Stimulated activated effector memory CD8-positive, alpha-beta T cell treated with anti-CD3 and anti-CD28 coated beads, Interleukin-12 subunit alpha, Interleukin-12 subunit beta, amount 100 ng/mL, for 72 hours (primary cell): ENCODE measurements around the gene NEGR1.

Source experiments
- ATAC-seq: fragments of 150-1000 bp; cut with Tn5 transposase; 2 replicates; pipeline ENCODE4 v1.10.0; 2021
- DNase-seq, 2 donors: peaks; one replicate each; pipeline ENCODE4 v3.0.0; 2021 to 2022; ENCODE audit warnings: low spot score in 2 of 2
- H3K27ac Mint-ChIP-seq: one replicate; pipeline ENCODE4 v1.8.0; 2022; ENCODE audit warnings: mild to moderate bottlenecking, mixed read lengths
- H3K36me3 Mint-ChIP-seq: one replicate; pipeline ENCODE4 v1.8.0; 2022; ENCODE audit warnings: mild to moderate bottlenecking, mixed read lengths
- H3K4me1 Mint-ChIP-seq: one replicate; pipeline ENCODE4 v1.8.0; 2022; ENCODE audit warnings: mixed read lengths
- H3K4me3 Mint-ChIP-seq: one replicate; pipeline ENCODE4 v1.8.0; 2022; ENCODE audit warnings: mild to moderate bottlenecking, mixed read lengths
- H3K9me3 Mint-ChIP-seq: one replicate; pipeline ENCODE4 v1.8.0; 2022; ENCODE audit warnings: mixed read lengths

NEGR1 gene

DNA sequence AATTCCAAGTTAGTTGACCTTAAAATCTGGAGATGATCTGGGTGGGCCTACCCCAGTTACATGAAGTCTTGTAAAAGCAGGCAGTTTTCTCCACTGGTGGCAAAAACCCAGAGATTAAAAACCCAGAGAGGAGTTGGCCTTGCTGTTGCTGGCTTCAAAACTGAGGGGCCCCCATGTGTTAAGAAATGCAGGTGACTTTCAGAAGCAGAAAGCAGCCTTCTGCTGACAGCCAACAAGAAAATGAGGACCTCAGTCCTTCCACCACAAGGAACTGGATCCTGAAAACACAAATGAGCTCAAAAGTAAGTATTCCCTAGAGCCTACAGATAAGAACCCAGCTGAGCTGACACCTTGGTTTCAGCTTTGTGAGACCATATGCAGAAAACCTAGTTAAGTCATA is 857.8 kb downstream of the NEGR1 start:
- Mint-ChIP-seq H3K9me3 (peaks cover 6% of the 10 kb centered on the region), H3K4me3 (no peak overlapping the region), H3K4me1 (no peaks in the 10 kb centered on the region), H3K27ac (no peak overlapping the region), H3K36me3 (no peaks in the 10 kb centered on the region)
- ATAC-seq (no peak), DNase-seq (no peak)

- ATAC-seq (no peak), DNase-seq (no peak)
- peaks cover 11% of the 10 kb centered on the region for H3K9me3 Mint-ChIP-seq
- no peak overlapping the region for H3K27ac Mint-ChIP-seq
- H3K4me1 Mint-ChIP-seq = no peaks in the 10 kb centered on the region
- no peak overlapping the region for H3K4me3 Mint-ChIP-seq
- no peaks in the 10 kb centered on the region for H3K36me3 Mint-ChIP-seq
Observed at GRCh38 chr1:71422221-71422620, 860.1 kb downstream of the NEGR1 start.

GRCh38 chr1:71417421-71417820 is 864.9 kb downstream of the NEGR1 start:
- Mint-ChIP-seq H3K4me1 (no peaks in the 10 kb centered on the region), H3K27ac (no peak overlapping the region), H3K36me3 (no peaks in the 10 kb centered on the region), H3K4me3 (no peak overlapping the region), H3K9me3 (peaks cover 11% of the 10 kb centered on the region)
- DNase-seq (no peak), ATAC-seq (no peak)

GRCh38 chr1:71414179-71414578 is 868.2 kb downstream of the NEGR1 start:
- Mint-ChIP-seq H3K9me3 (peaks cover 11% of the 10 kb centered on the region), H3K36me3 (no peaks in the 10 kb centered on the region)
- no peak for ATAC-seq

GRCh38 chr1:71413441-71414175 is 868.7 kb downstream of the NEGR1 start:
- H3K36me3 Mint-ChIP-seq = no peaks in the 10 kb centered on the region
- H3K4me3 Mint-ChIP-seq = no peak overlapping the region
- no peak for ATAC-seq
- no peak for DNase-seq
- peaks cover 6% of the 10 kb centered on the region for H3K9me3 Mint-ChIP-seq
- no peaks in the 10 kb centered on the region for H3K4me1 Mint-ChIP-seq
- no peak overlapping the region for H3K27ac Mint-ChIP-seq

More at GRCh38 chr1:71414179-71414578, 868.2 kb downstream of the NEGR1 start:
- Mint-ChIP-seq H3K27ac (no peak overlapping the region), H3K4me3 (no peak overlapping the region), H3K4me1 (no peaks in the 10 kb centered on the region)
- no peak for DNase-seq

GRCh38 chr1:71400050-71400449 is 882.3 kb downstream of the NEGR1 start:
- Mint-ChIP-seq H3K27ac (no peak overlapping the region), H3K9me3 (peaks cover 12% of the 10 kb centered on the region), H3K4me1 (no peaks in the 10 kb centered on the region), H3K4me3 (no peak overlapping the region), H3K36me3 (no peaks in the 10 kb centered on the region)
- DNase-seq = no peak
- no peak for ATAC-seq

DNA sequence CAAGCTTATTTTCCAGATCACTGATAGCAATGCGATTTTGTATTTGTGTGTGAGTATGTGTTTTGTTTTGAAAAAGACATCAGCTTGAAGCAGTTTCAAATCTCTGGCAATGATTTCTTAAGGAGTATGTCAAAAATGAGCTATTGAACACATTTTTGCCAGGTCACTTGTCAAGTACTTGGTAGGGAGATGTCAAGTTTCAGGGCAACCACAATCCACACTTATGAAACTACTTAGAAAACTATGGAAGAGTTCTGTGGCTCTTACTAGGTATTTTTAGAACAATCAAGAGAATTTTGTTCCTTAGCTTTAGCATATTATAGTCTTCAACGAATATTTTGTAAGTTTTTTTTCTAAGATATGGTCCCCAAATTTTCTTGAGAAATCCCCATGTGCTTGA is 882.7 kb downstream of the NEGR1 start:
- no peak overlapping the region for H3K27ac Mint-ChIP-seq
- H3K4me3 Mint-ChIP-seq = no peak overlapping the region
- ATAC-seq (no peak), DNase-seq (no peak)
- H3K36me3 Mint-ChIP-seq = no peaks in the 10 kb centered on the region
- peaks cover 14% of the 10 kb centered on the region for H3K9me3 Mint-ChIP-seq
- no peaks in the 10 kb centered on the region for H3K4me1 Mint-ChIP-seq

- Mint-ChIP-seq H3K4me3 (no peak overlapping the region), H3K36me3 (no peaks in the 10 kb centered on the region), H3K9me3 (peaks cover 19% of the 10 kb centered on the region), H3K4me1 (no peaks in the 10 kb centered on the region), H3K27ac (no peak overlapping the region)
- DNase-seq (no peak), ATAC-seq (no peak)
Observed at GRCh38 chr1:71393301-71393700, 889.0 kb downstream of the NEGR1 start.

DNA sequence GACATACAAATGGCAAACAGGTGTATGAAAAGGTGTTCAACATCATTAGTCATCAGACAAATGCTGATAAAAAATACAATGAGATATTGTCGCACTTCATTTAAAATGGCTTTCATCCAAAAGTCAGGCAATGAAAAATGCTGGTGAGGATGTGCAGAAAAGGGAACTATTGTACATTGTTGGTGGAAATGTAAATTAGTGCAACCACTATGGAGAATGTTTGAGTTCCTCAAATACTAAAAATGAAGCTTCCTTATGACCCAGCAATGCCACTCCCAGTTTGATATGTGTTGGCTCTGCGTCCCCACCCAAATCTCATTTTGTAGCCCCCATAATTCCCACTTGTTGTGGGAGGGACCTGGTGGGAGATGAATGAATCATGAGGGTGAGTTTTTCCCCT is 891.8 kb downstream of the NEGR1 start:
- no peak for DNase-seq
- H3K27ac Mint-ChIP-seq = no peak overlapping the region
- H3K9me3 Mint-ChIP-seq = peaks cover 24% of the 10 kb centered on the region
- no peak overlapping the region for H3K4me3 Mint-ChIP-seq
- H3K36me3 Mint-ChIP-seq = no peaks in the 10 kb centered on the region
- ATAC-seq = no peak
- H3K4me1 Mint-ChIP-seq = no peaks in the 10 kb centered on the region

GRCh38 chr1:71377886-71378285 is 904.5 kb downstream of the NEGR1 start:
- ATAC-seq (no peak), DNase-seq (no peak)
- H3K4me3 Mint-ChIP-seq = no peak overlapping the region
- H3K4me1 Mint-ChIP-seq = no peaks in the 10 kb centered on the region
- H3K9me3 Mint-ChIP-seq = peaks cover 23% of the 10 kb centered on the region
- no peaks in the 10 kb centered on the region for H3K36me3 Mint-ChIP-seq
- H3K27ac Mint-ChIP-seq = no peak overlapping the region

GRCh38 chr1:71372496-71372895 is 909.8 kb downstream of the NEGR1 start:
- ATAC-seq = no peak
- DNase-seq = no peak
- no peaks in the 10 kb centered on the region for H3K36me3 Mint-ChIP-seq
- H3K4me3 Mint-ChIP-seq = no peak overlapping the region
- H3K27ac Mint-ChIP-seq = no peak overlapping the region
- no peaks in the 10 kb centered on the region for H3K4me1 Mint-ChIP-seq
- peaks cover 2% of the 10 kb centered on the region for H3K9me3 Mint-ChIP-seq

DNA sequence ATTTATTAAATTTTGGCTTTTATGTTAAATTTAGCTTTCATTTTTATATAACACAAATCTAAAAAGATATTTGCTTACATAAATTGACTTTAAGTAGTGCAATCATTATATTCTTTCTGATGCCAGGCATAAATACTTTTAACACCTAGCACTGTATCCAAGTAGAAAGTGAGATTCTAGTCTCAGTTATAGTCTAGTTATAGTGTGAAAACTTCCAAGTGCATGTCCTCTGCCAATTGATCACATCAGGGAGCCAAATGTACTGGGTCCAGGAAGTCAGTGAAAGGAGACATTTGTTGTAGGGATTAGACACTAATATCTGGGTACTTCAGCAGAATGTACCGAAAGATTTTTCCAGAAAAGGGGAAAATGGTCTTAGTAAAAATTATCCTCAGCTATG is 910.8 kb downstream of the NEGR1 start:
- no peak overlapping the region for H3K27ac Mint-ChIP-seq
- no peaks in the 10 kb centered on the region for H3K4me1 Mint-ChIP-seq
- no peaks in the 10 kb centered on the region for H3K9me3 Mint-ChIP-seq
- DNase-seq = no peak
- no peaks in the 10 kb centered on the region for H3K36me3 Mint-ChIP-seq
- ATAC-seq = no peak
- H3K4me3 Mint-ChIP-seq = no peak overlapping the region

GRCh38 chr1:71364236-71364635 is 918.1 kb downstream of the NEGR1 start:
- no peak overlapping the region for H3K4me3 Mint-ChIP-seq
- ATAC-seq (no peak), DNase-seq (no peak)
- H3K36me3 Mint-ChIP-seq = no peaks in the 10 kb centered on the region
- peaks cover 14% of the 10 kb centered on the region for H3K9me3 Mint-ChIP-seq
- no peak overlapping the region for H3K27ac Mint-ChIP-seq
- H3K4me1 Mint-ChIP-seq = no peaks in the 10 kb centered on the region

GRCh38 chr1:71362691-71363090 is 919.6 kb downstream of the NEGR1 start:
- no peak for ATAC-seq
- no peak overlapping the region for H3K27ac Mint-ChIP-seq
- no peaks in the 10 kb centered on the region for H3K36me3 Mint-ChIP-seq
- H3K4me1 Mint-ChIP-seq = no peaks in the 10 kb centered on the region
- H3K9me3 Mint-ChIP-seq = peaks cover 18% of the 10 kb centered on the region
- H3K4me3 Mint-ChIP-seq = no peak overlapping the region
- DNase-seq = no peak

DNA sequence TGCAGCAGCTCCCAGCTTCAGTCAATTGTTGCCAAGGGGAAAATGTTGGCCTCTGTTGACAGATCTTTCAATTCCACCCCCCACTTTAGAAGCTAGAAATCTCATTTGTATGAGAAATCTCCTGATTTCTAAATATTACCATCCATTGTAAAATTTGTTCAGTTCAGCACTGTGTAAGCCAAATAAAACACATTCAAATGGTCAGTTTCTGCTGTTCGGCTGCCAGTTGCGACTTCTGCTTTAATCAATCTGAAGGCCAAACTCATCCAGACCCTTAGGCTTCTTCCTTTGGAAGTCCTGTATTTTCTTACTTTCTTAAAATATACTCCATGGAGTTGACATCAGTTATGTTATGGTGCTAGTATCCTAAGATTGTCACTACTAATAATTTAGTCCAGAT is 920.3 kb downstream of the NEGR1 start:
- Mint-ChIP-seq H3K36me3 (no peaks in the 10 kb centered on the region), H3K4me1 (no peaks in the 10 kb centered on the region), H3K9me3 (peaks cover 18% of the 10 kb centered on the region), H3K4me3 (no peak overlapping the region), H3K27ac (no peak overlapping the region)
- ATAC-seq = no peak
- DNase-seq = no peak

DNA sequence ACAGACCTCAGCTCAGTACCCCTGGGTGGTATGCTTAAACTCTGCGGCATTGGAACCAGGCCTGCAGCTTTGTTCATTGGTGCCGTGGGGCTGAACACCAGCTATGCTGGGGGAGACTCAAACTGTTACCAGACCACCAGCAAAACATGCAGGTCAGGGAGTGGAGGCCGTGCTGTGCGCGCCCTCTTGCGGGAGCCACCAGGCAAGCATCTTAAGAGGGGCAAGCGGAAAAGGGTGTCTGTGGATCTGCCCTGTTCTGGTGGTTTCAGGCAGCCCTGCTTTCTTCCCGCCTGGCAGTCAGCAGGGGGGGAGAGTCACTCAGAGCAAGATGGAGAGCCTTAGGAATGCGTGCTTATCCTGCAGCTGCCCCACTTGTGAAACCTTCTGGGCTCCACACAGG is 924.6 kb downstream of the NEGR1 start:
- ATAC-seq (peak; percentile 32), DNase-seq (no peak)
- no peaks in the 10 kb centered on the region for H3K4me1 Mint-ChIP-seq
- H3K9me3 Mint-ChIP-seq = peaks cover 35% of the 10 kb centered on the region
- H3K27ac Mint-ChIP-seq = no peak overlapping the region
- no peak overlapping the region for H3K4me3 Mint-ChIP-seq
- H3K36me3 Mint-ChIP-seq = no peaks in the 10 kb centered on the region

GRCh38 chr1:71351438-71351837 is 930.9 kb downstream of the NEGR1 start:
- DNase-seq = no peak
- ATAC-seq = no peak

More at GRCh38 chr1:71351438-71351837, 930.9 kb downstream of the NEGR1 start:
- Mint-ChIP-seq H3K4me1 (no peaks in the 10 kb centered on the region), H3K4me3 (no peak overlapping the region), H3K36me3 (no peaks in the 10 kb centered on the region), H3K9me3 (peaks cover 29% of the 10 kb centered on the region), H3K27ac (no peak overlapping the region)
